ENCODE data around the gene GATAD2B. TPM values are rescaled to one million over a fixed set of nuclear protein-coding genes. Genes with fewer than 3 reads are reported as not detected.

GATAD2B gene
- polyA plus RNA-seq, 6 donors from 2014 or later = 4.0 to 7.0 (median 5.1) TPM

- Mint-ChIP-seq H3K4me1 (peaks cover 0 to 7% (median 5%) of the 10 kb centered on the region in 3 donors), H3K9me3 (peaks cover 0 to 1% (median 0%) of the 10 kb centered on the region in 7 donors), H3K27me3 (no peaks in the 10 kb centered on the region), H3K36me3 (peaks cover 27 to 30% of the 10 kb centered on the region in 2 donors), H3K4me3 (no peak overlapping the region), H3K27ac (peak overlapping the region in 4 of 6 donors; percentile 33 to 82 (median 65))
- DNase-seq (no peak), ATAC-seq (ENCODE audit: low read depth in 2 of 2) (no peak)
These were observed 103.9 kb downstream of the GATAD2B start for GRCh38 chr1:153818876-153819275.

GRCh38 chr1:153816283-153816889, 106.4 kb downstream of the GATAD2B start:
- ATAC-seq (ENCODE audit: low read depth in 2 of 2) (no peak), DNase-seq (no peak)
- Mint-ChIP-seq H3K27me3 (no peaks in the 10 kb centered on the region), H3K36me3 (peaks cover 35 to 37% of the 10 kb centered on the region in 2 donors), H3K27ac (peak overlapping the region in 1 of 6 donors; percentile 2), H3K4me1 (peaks cover 0 to 6% (median 5%) of the 10 kb centered on the region in 3 donors), H3K9me3 (peaks cover 0 to 1% (median 0%) of the 10 kb centered on the region in 7 donors), H3K4me3 (no peak overlapping the region)

- no peaks in the 10 kb centered on the region for H3K9me3 Mint-ChIP-seq
- peak overlapping the region in 5 of 8 donors; percentile 12 to 45 (median 30) for H3K4me3 Mint-ChIP-seq
- peaks cover 2 to 24% of the 10 kb centered on the region in 2 donors for H3K36me3 Mint-ChIP-seq
- peaks cover 34 to 46% (median 41%) of the 10 kb centered on the region in 3 donors for H3K4me1 Mint-ChIP-seq
- peak overlapping the region; percentile 46 to 97 (median 84) for H3K27ac Mint-ChIP-seq
- H3K27me3 Mint-ChIP-seq = no peaks in the 10 kb centered on the region
- peak; percentile 4 to 9 for ATAC-seq (ENCODE audit: low read depth in 2 of 2)
- DNase-seq = no peak
These were observed 116.7 kb downstream of the GATAD2B start for GRCh38 chr1:153805886-153806719.

- Mint-ChIP-seq H3K36me3 (peaks cover 0 to 21% of the 10 kb centered on the region in 2 donors), H3K4me3 (peak overlapping the region in 6 of 8 donors; percentile 16 to 78 (median 35))
These were observed 117.6 kb downstream of the GATAD2B start for GRCh38 chr1:153805042-153805745.

GRCh38 chr1:153804112-153804511, 118.7 kb downstream of the GATAD2B start:
- Mint-ChIP-seq H3K4me3 (no peak overlapping the region), H3K4me1 (peaks cover 34 to 41% (median 40%) of the 10 kb centered on the region in 3 donors), H3K9me3 (no peaks in the 10 kb centered on the region)

More at GRCh38 chr1:153805042-153805745, 117.6 kb downstream of the GATAD2B start:
- H3K9me3 Mint-ChIP-seq = no peaks in the 10 kb centered on the region
- peaks cover 34 to 46% (median 41%) of the 10 kb centered on the region in 3 donors for H3K4me1 Mint-ChIP-seq
- H3K27me3 Mint-ChIP-seq = no peaks in the 10 kb centered on the region
- ATAC-seq (ENCODE audit: low read depth in 2 of 2) = peak; percentile 96 to 98
- peak; percentile 85 for DNase-seq
- peak overlapping the region; percentile 41 to 97 (median 80) for H3K27ac Mint-ChIP-seq

GRCh38 chr1:153803470-153804056, 119.2 kb downstream of the GATAD2B start:
- Mint-ChIP-seq H3K9me3 (no peaks in the 10 kb centered on the region), H3K27ac (peak overlapping the region; percentile 44 to 83 (median 66)), H3K36me3 (peaks cover 0 to 8% of the 10 kb centered on the region in 2 donors), H3K4me3 (no peak overlapping the region), H3K4me1 (peaks cover 37 to 44% (median 40%) of the 10 kb centered on the region in 3 donors), H3K27me3 (no peaks in the 10 kb centered on the region)
- no peak for ATAC-seq (ENCODE audit: low read depth in 2 of 2)
- DNase-seq = no peak

More at GRCh38 chr1:153804112-153804511, 118.7 kb downstream of the GATAD2B start:
- ATAC-seq (ENCODE audit: low read depth in 2 of 2) (no peak), DNase-seq (no peak)
- Mint-ChIP-seq H3K27me3 (no peaks in the 10 kb centered on the region), H3K36me3 (peaks cover 0 to 10% of the 10 kb centered on the region in 2 donors), H3K27ac (peak overlapping the region in 4 of 6 donors; percentile 83 to 95 (median 94))

- Mint-ChIP-seq H3K27ac (peak overlapping the region in 2 of 6 donors; percentile 79 to 89), H3K9me3 (no peaks in the 10 kb centered on the region), H3K4me1 (peaks cover 44 to 55% (median 44%) of the 10 kb centered on the region in 3 donors), H3K27me3 (no peaks in the 10 kb centered on the region), H3K4me3 (no peak overlapping the region), H3K36me3 (peaks cover 0 to 3% of the 10 kb centered on the region in 2 donors)
- no peak for ATAC-seq (ENCODE audit: low read depth in 2 of 2)
- DNase-seq = no peak
These were observed 120.7 kb downstream of the GATAD2B start for GRCh38 chr1:153801786-153802697.

GRCh38 chr1:153801028-153801625, 121.6 kb downstream of the GATAD2B start:
- Mint-ChIP-seq H3K27me3 (no peaks in the 10 kb centered on the region), H3K4me1 (peaks cover 50 to 56% (median 51%) of the 10 kb centered on the region in 3 donors), H3K36me3 (no peaks in the 10 kb centered on the region), H3K4me3 (no peak overlapping the region), H3K9me3 (no peaks in the 10 kb centered on the region), H3K27ac (peak overlapping the region in 2 of 6 donors; percentile 56 to 68)
- ATAC-seq (ENCODE audit: low read depth in 2 of 2) (no peak), DNase-seq (no peak)

- no peak for ATAC-seq (ENCODE audit: low read depth in 2 of 2)
- Mint-ChIP-seq H3K4me1 (peaks cover 44 to 51% (median 45%) of the 10 kb centered on the region in 3 donors), H3K27me3 (no peaks in the 10 kb centered on the region), H3K4me3 (no peak overlapping the region), H3K27ac (peak overlapping the region in 3 of 6 donors; percentile 10 to 87 (median 56)), H3K36me3 (no peaks in the 10 kb centered on the region), H3K9me3 (no peaks in the 10 kb centered on the region)
- DNase-seq = no peak
These were observed 122.3 kb downstream of the GATAD2B start for GRCh38 chr1:153800516-153800915.

- Mint-ChIP-seq H3K4me3 (no peak overlapping the region), H3K4me1 (peaks cover 38 to 45% (median 39%) of the 10 kb centered on the region in 3 donors)
These were observed 123.0 kb downstream of the GATAD2B start for GRCh38 chr1:153799566-153800465.

GRCh38 chr1:153799016-153799415, 123.8 kb downstream of the GATAD2B start:
- Mint-ChIP-seq H3K36me3 (no peaks in the 10 kb centered on the region), H3K9me3 (no peaks in the 10 kb centered on the region), H3K4me1 (peaks cover 35 to 40% (median 40%) of the 10 kb centered on the region in 3 donors), H3K4me3 (no peak overlapping the region), H3K27ac (peak overlapping the region in 1 of 6 donors; percentile 57), H3K27me3 (no peaks in the 10 kb centered on the region)
- ATAC-seq (ENCODE audit: low read depth in 2 of 2) = no peak
- DNase-seq = no peak

More at GRCh38 chr1:153799566-153800465, 123.0 kb downstream of the GATAD2B start:
- no peak for DNase-seq
- Mint-ChIP-seq H3K27ac (peak overlapping the region in 2 of 6 donors; percentile 10 to 87), H3K9me3 (no peaks in the 10 kb centered on the region), H3K27me3 (no peaks in the 10 kb centered on the region), H3K36me3 (no peaks in the 10 kb centered on the region)
- ATAC-seq (ENCODE audit: low read depth in 2 of 2) = no peak

All from naive B cell (primary cell).